ENCODE data around the gene BCAS1. TPM values are rescaled to one million over a fixed set of nuclear protein-coding genes. Genes with fewer than 3 reads are reported as not detected.

Gene BCAS1
- total RNA-seq, 1 experiment from 2014 or later: 1.2 TPM

DNA sequence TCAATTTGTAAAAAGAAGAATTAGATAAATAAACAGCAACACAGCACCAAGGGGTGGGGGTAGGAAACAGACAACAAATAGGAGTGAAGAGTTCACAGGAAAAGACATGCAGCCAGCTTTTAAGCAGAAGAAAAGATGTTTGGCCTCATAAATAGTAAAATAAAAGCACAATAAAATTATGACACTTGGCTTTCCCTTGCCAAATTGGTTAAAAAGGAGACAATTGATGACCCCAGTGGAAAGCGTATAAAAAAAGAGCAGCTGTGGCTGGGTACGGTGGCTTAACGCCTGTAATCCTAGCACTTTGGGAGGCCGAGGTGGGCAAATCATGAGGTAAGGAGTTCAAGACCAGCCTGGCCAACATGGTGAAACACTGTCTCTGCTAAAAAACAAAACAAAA lies 29.1 kb downstream of the BCAS1 start:
- intact Hi-C loops (cut with micrococcal nuclease; ENCODE audit: unreplicated experiment): no loop called here
- POLR2A ChIA-PET: no interaction called here
- no peak overlapping the region for H3K27ac Mint-ChIP-seq (ENCODE audit: unreplicated experiment)
- H3K36me3 Mint-ChIP-seq (ENCODE audit: insufficient read depth, unreplicated experiment): no peaks in the 10 kb centered on the region
- Histone ChIP-seq H3K36me3 (ENCODE audit: control insufficient read depth, insufficient read depth, low read length) (no peaks in the 10 kb centered on the region), H3K4me3 (ENCODE audit: low read depth, low read length) (no peak overlapping the region), H3K4me1 (no peaks in the 10 kb centered on the region), H3K9me3 (no peaks in the 10 kb centered on the region), H3K27me3 (replicated peaks; ENCODE audit: control insufficient read depth, insufficient read depth, low read length) (no peaks in the 10 kb centered on the region)
- H3K9me3 Mint-ChIP-seq (ENCODE audit: unreplicated experiment): peaks cover 11% of the 10 kb centered on the region
- no peak for DNase-seq
- CTCF ChIA-PET: no interaction called here
- peaks cover 15% of the 10 kb centered on the region for H3K27me3 Mint-ChIP-seq (ENCODE audit: insufficient read depth, unreplicated experiment)
- no peak for TF ChIP-seq CTCF (IDR thresholded peaks at IDR 0.05; ENCODE audit: insufficient read depth in 1 of 2, low read depth in 1 of 2, low read length in 1 of 2, severe bottlenecking in 1 of 2, unreplicated experiment in 1 of 2)
- BruUV-seq (replicated peaks): no TSS peak
- no peak overlapping the region for H3K4me3 Mint-ChIP-seq (ENCODE audit: unreplicated experiment)
- no peaks in the 10 kb centered on the region for H3K4me1 Mint-ChIP-seq (ENCODE audit: low read depth, unreplicated experiment)

- BruUV-seq (replicated peaks): no TSS peak
- no peak overlapping the region for H3K27ac Mint-ChIP-seq (ENCODE audit: unreplicated experiment)
- intact Hi-C loops (cut with micrococcal nuclease; ENCODE audit: unreplicated experiment): no loop called here
Observed at GRCh38 chr20:54040531-54040930, 29.9 kb downstream of the BCAS1 start.

GRCh38 chr20:54038961-54039360 lies 31.4 kb downstream of the BCAS1 start:
- no peak overlapping the region for H3K4me3 Mint-ChIP-seq (ENCODE audit: unreplicated experiment)
- intact Hi-C loops (cut with micrococcal nuclease; ENCODE audit: unreplicated experiment): no loop called here
- ChIA-PET POLR2A (no interaction called here), CTCF (no interaction called here)
- DNase-seq: no peak
- H3K27ac Mint-ChIP-seq (ENCODE audit: unreplicated experiment): no peak overlapping the region
- no peaks in the 10 kb centered on the region for H3K9me3 Mint-ChIP-seq (ENCODE audit: unreplicated experiment)
- no peaks in the 10 kb centered on the region for H3K36me3 ChIP-seq (ENCODE audit: control insufficient read depth, insufficient read depth, low read length)
- peaks cover 13% of the 10 kb centered on the region for H3K27me3 Mint-ChIP-seq (ENCODE audit: insufficient read depth, unreplicated experiment)
- no TSS peak for BruUV-seq (replicated peaks)
- no peaks in the 10 kb centered on the region for H3K36me3 Mint-ChIP-seq (ENCODE audit: insufficient read depth, unreplicated experiment)
- H3K27me3 ChIP-seq (replicated peaks; ENCODE audit: control insufficient read depth, insufficient read depth, low read length): no peaks in the 10 kb centered on the region
- no peaks in the 10 kb centered on the region for H3K4me1 ChIP-seq
- no peak overlapping the region for H3K4me3 ChIP-seq (ENCODE audit: low read depth, low read length)
- no peak for TF ChIP-seq CTCF (IDR thresholded peaks at IDR 0.05; ENCODE audit: insufficient read depth in 1 of 2, low read depth in 1 of 2, low read length in 1 of 2, severe bottlenecking in 1 of 2, unreplicated experiment in 1 of 2)
- H3K9me3 ChIP-seq: no peaks in the 10 kb centered on the region
- H3K4me1 Mint-ChIP-seq (ENCODE audit: low read depth, unreplicated experiment): no peaks in the 10 kb centered on the region

More at GRCh38 chr20:54040531-54040930, 29.9 kb downstream of the BCAS1 start:
- peaks cover 4% of the 10 kb centered on the region for H3K9me3 Mint-ChIP-seq (ENCODE audit: unreplicated experiment)
- ChIA-PET POLR2A (no interaction called here), CTCF (no interaction called here)
- no peak overlapping the region for H3K4me3 Mint-ChIP-seq (ENCODE audit: unreplicated experiment)
- Histone ChIP-seq H3K36me3 (ENCODE audit: control insufficient read depth, insufficient read depth, low read length) (no peaks in the 10 kb centered on the region), H3K4me1 (no peaks in the 10 kb centered on the region), H3K9me3 (no peaks in the 10 kb centered on the region), H3K4me3 (ENCODE audit: low read depth, low read length) (no peak overlapping the region), H3K27me3 (replicated peaks; ENCODE audit: control insufficient read depth, insufficient read depth, low read length) (no peaks in the 10 kb centered on the region)
- TF ChIP-seq CTCF (IDR thresholded peaks at IDR 0.05; ENCODE audit: insufficient read depth in 1 of 2, low read depth in 1 of 2, low read length in 1 of 2, severe bottlenecking in 1 of 2, unreplicated experiment in 1 of 2): no peak
- H3K36me3 Mint-ChIP-seq (ENCODE audit: insufficient read depth, unreplicated experiment): no peaks in the 10 kb centered on the region
- H3K27me3 Mint-ChIP-seq (ENCODE audit: insufficient read depth, unreplicated experiment): peaks cover 13% of the 10 kb centered on the region
- no peak for DNase-seq
- no peaks in the 10 kb centered on the region for H3K4me1 Mint-ChIP-seq (ENCODE audit: low read depth, unreplicated experiment)
